GM19099 (cell line): ENCODE measurements around the gene ZSWIM8.
A peak's percentile ranks its signal among the peaks of the same experiment; 100 is the strongest.

Experiments
- POLR2A ChIP-seq: IDR thresholded peaks from 3 replicates; pipeline ENCODE4 v1.6.1; 2011; ENCODE audit warnings: low read depth; ENCODE audit not compliant: insufficient read length; ENCODE audit errors: extremely low read depth

ZSWIM8 gene, protein sequence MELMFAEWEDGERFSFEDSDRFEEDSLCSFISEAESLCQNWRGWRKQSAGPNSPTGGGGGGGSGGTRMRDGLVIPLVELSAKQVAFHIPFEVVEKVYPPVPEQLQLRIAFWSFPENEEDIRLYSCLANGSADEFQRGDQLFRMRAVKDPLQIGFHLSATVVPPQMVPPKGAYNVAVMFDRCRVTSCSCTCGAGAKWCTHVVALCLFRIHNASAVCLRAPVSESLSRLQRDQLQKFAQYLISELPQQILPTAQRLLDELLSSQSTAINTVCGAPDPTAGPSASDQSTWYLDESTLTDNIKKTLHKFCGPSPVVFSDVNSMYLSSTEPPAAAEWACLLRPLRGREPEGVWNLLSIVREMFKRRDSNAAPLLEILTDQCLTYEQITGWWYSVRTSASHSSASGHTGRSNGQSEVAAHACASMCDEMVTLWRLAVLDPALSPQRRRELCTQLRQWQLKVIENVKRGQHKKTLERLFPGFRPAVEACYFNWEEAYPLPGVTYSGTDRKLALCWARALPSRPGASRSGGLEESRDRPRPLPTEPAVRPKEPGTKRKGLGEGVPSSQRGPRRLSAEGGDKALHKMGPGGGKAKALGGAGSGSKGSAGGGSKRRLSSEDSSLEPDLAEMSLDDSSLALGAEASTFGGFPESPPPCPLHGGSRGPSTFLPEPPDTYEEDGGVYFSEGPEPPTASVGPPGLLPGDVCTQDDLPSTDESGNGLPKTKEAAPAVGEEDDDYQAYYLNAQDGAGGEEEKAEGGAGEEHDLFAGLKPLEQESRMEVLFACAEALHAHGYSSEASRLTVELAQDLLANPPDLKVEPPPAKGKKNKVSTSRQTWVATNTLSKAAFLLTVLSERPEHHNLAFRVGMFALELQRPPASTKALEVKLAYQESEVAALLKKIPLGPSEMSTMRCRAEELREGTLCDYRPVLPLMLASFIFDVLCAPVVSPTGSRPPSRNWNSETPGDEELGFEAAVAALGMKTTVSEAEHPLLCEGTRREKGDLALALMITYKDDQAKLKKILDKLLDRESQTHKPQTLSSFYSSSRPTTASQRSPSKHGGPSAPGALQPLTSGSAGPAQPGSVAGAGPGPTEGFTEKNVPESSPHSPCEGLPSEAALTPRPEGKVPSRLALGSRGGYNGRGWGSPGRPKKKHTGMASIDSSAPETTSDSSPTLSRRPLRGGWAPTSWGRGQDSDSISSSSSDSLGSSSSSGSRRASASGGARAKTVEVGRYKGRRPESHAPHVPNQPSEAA (N-terminal part only)

DNA sequence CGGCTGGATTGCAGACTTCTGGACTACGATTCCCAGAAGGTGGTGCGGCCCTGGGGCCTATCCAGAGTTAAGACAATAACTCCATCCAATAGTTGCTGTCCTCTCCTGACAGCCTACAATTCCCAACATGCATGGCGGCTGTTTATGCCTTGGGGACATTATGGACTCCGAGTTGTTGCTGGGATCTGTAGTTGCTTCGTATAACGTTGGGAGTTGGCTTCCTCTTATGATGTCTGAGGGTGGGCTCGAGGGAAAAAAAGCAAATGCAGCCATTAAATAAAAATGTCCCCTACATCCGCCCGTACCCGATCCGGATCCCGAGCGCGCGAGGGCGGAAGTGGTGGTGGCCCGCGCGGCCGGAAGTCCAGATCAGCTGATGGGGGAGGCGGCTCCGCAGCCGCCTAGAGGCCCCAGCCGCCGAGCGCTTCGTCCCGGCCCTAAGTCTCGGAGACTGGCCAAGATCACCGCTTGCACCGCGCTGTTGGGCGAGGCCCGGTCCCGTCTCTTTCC lies at the start of gene ZSWIM8:
ZSWIM8 (plus strand) TSS at position 396 of the 510 bp plus-strand sequence. CDS start 273 bp downstream, outside the sequence.
- TF ChIP-seq POLR2A: peak; percentile 63

DNA sequence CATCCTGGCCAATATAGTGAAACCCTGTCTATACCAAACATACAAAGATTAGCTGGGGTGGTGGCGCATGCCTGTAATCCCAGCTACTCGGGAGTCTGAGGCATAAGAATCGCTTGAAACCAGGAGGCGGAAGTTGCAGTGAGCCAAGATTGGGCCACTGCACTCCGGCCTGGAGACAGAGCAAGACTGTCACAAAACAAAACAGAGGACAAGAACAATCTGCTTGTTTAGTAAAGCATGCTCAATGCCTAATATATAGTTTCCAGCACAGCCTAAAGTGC lies 43.0 kb upstream of the ZSWIM8 start:
- TF ChIP-seq POLR2A: no peak

DNA sequence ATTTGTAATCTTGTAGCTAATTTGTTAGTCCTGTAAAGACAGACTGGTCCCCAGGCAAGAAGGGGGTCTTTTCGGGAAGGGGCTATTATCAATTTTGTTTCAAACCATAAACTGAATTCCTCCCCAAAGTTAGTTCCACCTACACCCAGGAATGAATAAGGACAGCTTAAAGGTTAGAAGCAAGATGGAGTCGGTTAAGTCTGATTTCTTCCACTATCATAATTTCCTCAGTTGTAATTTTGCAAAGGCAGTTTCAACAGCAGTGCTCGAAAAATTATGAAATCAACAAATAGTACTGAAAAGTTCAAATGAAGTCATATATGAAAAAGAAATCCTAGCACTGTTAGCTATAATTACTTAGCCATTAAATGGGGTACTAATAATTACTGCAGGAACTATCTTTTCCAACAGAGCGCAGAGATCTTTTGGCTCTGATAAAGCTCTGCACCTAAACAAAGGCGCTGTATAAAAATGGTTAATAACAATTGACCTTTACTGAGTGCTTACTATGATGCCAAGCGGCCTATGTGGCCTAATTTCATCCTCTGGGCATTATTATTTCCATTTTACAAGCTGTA lies 42.0 kb upstream of the ZSWIM8 start:
- TF ChIP-seq POLR2A: no peak

DNA sequence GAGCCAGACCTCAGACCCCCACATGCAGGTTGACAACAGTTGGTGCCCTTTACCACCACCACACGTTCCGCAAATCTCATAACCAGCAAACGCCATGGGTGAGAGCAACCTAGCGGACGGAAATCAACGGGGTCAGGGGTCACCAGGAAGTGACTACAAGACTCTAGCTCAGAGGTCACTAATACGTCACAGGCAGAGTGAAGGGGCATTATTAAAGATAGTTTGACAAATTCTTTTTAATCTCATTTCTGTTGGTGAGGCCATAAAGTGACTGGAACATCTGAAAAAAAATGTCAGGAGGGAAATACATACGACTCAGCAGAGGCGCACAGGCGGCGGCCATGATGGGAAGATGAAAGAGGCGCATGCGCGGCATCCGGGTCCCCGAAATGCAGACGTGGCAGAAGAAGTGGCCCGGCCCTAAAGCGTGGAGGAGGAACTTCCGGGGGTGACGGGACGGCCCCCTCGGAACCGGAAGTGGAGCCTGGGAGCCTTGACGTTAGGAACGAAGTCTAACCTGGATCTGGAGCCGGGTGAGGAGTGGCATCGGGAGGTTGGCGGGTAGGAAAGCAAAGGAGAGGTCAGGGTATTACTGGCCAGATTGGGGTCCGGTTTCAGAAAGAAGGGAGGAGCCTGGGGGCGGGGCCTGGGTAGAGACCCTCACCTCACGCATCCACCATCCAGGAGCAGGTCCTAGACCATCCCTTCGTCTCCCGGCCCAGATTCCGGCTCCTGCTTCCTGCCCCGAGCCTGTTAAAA lies 41.3 kb upstream of the ZSWIM8 start, which contains the start of gene SEC24C:
SEC24C (plus strand) TSS at position 468 of the 759 bp plus-strand sequence. CDS start 2,461 bp downstream, outside the sequence.
- peak; percentile 86 for TF ChIP-seq POLR2A

DNA sequence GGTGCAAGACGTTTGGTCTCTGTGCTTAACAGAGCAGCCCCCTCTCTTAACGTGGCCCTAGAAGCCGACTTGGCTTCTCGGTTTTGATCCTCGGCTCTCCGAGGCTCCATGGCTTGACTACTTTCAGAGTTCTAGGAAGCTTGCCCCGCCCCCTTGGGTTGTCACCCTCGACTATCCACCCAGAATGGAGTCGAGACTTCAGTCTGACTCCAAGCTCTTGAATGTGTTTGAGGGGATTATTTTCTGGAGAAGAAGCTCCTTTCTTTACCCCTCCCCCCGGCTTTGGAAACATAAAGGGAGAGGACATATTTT lies 40.8 kb upstream of the ZSWIM8 start:
- TF ChIP-seq POLR2A: no peak

DNA sequence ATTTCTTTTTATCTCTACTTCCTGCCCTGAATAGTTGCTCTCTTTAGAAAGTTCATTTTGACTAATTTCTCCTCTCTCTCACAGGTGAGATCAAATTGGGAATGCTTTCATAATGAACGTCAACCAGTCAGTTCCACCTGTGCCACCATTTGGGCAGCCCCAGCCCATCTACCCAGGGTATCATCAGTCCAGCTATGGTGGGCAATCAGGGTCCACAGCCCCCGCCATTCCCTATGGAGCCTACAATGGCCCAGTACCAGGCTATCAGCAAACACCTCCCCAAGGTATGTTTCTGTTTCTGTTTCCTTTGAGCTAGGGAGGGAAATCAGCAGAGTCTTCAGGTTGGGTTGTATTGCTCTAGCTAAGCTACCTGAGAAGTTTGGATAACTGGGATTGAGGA lies 38.7 kb upstream of the ZSWIM8 start:
- no peak for TF ChIP-seq POLR2A

DNA sequence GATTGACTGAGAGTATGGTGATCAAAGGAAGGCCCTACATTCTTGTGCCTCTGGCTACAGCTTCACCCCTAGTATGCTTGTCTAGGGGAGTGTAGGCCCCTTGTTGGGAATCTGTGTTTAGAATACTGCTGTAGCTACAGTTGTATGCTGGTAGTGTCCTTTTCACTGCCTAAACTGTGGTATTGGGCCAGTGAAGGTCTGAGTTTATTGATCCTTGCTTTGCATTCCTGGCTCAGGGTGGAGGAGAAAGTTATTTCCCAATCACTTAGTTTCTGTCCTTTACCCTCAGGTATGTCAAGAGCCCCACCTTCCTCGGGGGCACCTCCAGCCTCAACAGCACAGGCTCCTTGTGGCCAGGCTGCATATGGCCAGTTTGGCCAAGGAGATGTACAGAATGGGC lies 34.6 kb upstream of the ZSWIM8 start:
- no peak for TF ChIP-seq POLR2A

DNA sequence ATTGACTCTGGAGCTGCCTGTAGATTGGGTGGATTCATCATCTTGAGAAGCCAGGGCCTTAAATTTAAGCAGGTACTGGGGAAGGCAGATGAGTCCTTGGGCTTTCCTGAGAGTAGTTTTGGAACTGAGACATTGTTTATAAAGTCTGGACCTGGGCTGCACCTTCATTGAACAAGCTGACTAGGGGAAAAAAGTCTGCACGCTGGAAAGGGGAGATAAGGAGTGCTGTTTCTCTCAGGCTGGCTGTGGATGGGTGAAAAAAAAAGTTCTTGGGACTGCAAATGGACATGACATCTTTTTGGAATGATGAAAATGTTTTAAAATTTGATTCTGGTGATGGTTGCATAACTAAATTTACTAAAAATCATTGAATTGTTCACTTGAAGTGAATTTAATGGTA lies 29.2 kb upstream of the ZSWIM8 start:
- TF ChIP-seq POLR2A: no peak

DNA sequence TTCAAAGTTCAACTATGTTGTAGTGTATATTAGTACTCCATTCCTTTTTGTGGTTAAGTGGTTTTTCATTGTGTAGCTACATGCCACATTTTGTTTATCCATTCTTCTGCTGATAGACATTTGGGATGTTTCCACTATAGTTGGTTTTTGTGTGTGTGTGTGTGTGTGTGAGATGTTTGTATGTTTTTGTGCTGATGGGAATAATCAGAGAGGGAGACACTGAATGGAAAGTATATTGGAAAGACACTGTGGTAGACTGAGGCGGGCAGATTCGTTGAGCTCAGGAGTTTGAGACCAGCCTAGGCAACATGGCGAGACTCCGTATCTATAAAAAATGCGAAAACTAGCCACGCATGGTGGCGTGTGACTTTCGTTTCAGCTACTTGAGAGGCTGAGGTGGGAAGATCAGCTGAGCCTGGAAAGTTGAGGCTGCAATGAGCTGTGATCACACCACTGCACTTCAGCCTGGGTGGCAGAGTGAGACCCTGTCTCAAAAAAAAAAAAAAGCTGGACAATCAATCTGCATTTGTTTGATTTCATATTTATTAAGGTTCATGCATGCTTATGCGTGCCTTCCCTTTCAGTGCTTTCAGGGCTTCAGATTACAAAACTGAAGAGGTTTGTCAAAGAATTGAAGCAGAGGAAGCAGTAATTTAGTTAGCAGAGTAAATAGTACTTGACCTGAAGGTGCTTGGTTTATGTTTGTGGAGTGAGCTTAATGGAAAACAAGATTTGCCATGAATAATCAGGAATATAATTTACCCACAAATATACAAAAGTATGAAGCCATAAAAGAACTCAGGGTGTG lies 26.5 kb upstream of the ZSWIM8 start:
- TF ChIP-seq POLR2A: no peak

DNA sequence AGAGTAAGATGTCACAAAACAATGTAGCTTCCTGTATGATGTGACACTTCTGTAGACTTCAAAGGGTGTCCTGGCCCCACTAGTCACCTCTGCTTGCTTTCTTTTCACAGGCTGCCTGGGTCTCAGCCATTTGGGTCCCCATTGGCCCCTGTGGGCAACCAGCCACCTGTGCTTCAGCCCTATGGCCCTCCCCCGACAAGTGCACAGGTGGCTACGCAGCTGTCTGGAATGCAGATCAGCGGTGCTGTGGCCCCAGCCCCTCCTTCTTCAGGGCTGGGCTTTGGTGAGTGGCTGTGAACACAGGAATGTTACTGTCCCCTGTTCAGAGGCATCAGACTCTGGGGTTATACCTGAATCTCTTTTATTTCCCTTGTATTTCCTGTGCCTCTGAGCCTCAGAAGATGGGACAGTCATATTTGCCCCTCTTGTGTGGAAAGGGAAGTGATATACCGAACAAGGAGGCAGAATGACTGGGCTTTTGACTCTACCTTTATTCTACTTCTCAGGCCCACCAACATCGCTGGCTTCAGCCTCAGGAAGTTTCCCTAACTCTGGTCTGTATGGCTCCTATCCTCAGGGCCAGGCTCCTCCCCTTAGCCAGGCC lies 25.8 kb upstream of the ZSWIM8 start:
- no peak for TF ChIP-seq POLR2A

DNA sequence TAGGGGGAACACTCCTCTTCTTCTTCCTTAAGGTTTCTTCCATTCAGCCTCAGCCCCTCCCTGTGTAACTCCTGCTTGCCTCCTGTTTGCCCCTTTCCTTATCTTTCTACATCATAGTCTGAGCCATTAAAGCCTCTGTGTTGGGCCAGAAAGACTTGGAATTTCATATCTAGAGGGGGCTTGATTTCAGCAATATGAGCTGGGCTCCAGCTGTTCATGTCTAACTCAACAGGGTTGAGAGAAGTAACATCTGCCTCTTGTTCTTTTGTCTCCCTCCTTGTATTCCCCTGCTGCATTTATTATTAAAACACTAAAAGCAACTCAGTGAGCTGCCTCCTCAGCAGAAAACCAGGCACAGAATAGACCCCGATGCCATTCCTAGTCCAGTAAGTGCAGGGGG lies 23.6 kb upstream of the ZSWIM8 start:
- TF ChIP-seq POLR2A: no peak

DNA sequence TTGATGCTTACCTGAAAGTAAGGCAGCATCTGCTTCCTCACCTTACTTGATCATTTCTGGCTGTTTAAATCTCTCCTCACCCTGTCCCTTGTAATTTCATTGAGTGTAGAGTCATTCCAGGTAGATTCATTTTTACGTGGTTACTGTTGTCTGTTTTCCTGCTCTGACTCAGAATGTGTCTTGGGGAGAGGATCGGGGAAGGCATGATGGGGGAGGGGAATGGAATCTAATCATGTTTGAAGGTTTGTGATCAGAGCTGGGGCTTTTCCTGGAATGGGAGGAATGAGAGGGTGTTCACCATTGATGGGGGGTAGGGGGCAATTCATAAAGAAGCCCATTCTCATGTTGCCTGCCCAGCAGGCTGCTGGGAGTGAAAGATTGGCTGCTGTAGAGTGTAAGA lies 22.5 kb upstream of the ZSWIM8 start:
- no peak for TF ChIP-seq POLR2A

DNA sequence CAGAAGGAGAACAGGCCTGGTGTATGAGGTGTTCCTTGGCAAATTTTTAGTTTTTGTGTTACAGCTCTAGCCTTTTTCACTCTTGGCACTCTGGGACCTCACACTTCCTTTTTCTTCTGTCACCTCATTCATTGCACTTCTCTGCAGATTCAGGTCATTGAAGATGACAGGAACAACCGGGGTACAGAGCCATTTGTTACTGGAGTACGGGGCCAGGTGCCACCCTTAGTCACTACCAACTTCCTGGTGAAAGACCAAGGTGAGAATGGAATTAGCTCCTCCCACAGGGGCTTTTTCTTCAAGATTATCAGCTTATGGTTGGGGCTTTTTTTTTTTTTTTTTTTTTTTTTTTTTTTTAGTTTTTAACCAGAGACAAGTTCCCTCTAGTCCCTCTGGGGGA lies 22.1 kb upstream of the ZSWIM8 start:
- TF ChIP-seq POLR2A: no peak
